ENCODE measurements around the gene HMX3.

HMX3 gene

DNA sequence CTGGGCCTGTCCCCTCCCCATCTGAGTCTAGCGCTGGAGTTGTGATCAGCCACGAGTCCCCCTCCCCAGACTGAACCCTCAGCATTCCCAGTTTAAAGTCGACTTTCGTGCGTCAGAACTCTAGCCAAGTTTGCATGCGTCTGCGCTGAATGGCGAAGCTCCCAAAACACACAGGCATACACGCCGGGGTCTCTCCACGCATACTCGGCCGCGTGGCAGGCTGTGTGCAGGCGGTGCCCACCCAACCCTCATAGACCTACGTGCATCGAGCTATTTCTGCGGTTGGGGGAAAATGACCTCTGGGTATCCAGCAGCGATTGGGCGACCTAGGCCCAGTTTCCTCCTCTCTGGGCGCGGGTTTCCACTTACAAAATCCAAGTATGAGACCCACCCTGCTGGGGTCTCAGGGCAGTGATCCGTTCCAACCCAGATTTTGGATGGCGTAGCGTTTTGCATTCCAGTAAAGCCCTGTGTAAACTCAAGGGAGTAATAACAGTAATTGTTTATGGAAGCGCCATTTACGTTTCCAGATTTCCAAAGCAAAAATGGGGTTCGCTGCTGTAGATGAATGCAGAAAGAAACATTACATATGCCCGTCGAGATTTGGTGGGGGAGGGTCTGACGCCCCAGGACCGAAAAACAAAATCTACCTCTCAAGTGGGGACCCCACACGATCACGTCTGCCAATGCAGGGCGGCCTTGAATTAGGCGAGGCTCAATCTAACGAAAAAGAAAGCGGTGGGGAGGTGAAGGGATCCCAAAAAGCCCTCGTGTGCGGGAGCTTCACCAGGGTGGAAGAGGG is 2.0 kb upstream of the HMX3 start:
- in situ Hi-C loops (cut with MboI; ENCODE audit: low pct_unique_long_range_greater_than_20kb, low sequenced_read_pairs, unreplicated experiment), result loop anchor here (5.0 kb wide), 1 partner anchor 414 kb away; no protein-coding TSS in a partner anchor
- TF ChIP-seq, protein P1, sequence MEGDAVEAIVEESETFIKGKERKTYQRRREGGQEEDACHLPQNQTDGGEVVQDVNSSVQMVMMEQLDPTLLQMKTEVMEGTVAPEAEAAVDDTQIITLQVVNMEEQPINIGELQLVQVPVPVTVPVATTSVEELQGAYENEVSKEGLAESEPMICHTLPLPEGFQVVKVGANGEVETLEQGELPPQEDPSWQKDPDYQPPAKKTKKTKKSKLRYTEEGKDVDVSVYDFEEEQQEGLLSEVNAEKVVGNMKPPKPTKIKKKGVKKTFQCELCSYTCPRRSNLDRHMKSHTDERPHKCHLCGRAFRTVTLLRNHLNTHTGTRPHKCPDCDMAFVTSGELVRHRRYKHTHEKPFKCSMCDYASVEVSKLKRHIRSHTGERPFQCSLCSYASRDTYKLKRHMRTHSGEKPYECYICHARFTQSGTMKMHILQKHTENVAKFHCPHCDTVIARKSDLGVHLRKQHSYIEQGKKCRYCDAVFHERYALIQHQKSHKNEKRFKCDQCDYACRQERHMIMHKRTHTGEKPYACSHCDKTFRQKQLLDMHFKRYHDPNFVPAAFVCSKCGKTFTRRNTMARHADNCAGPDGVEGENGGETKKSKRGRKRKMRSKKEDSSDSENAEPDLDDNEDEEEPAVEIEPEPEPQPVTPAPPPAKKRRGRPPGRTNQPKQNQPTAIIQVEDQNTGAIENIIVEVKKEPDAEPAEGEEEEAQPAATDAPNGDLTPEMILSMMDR (IDR thresholded peaks at IDR 0.05; ENCODE audit: extremely low read depth, insufficient read depth, missing control alignments), result no peak
- DNase-seq (ENCODE audit: low spot score), result no peak

DNA sequence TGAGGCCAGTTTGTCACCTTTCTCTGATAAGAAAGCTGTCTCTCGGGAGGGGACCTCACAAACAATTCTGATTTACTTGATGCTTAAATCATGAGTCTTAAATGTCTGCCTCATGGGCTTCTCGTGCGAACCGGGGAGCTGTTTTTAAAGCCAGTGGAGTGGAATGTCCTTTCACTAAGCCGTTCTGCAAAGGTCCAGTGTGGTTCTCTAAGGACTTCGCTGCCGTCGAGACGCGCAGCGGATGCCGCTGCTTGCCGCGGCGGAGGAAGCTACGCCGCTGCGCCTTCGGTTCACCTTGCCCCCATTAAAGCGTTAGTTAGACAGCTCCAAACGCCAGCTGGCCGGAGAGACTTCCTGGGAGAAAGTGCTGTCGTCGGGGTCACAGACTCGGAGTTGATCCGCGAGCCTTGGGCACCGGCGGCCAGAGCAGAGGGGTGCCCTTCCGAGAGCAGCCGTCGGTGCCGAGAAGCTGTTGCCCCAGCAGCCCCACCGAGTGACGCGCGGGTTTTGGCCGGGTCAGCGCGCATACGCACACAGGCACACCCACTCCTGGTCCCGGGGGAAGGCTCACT is 1.3 kb upstream of the HMX3 start:
- TF ChIP-seq, protein P1 (IDR thresholded peaks at IDR 0.05; ENCODE audit: extremely low read depth, insufficient read depth, missing control alignments), result no peak
- peak; percentile 33 for DNase-seq (ENCODE audit: low spot score)
- in situ Hi-C loops (cut with MboI; ENCODE audit: low pct_unique_long_range_greater_than_20kb, low sequenced_read_pairs, unreplicated experiment), result loop anchor here (5.0 kb wide), 1 partner anchor 413 kb away; no protein-coding TSS in a partner anchor

DNA sequence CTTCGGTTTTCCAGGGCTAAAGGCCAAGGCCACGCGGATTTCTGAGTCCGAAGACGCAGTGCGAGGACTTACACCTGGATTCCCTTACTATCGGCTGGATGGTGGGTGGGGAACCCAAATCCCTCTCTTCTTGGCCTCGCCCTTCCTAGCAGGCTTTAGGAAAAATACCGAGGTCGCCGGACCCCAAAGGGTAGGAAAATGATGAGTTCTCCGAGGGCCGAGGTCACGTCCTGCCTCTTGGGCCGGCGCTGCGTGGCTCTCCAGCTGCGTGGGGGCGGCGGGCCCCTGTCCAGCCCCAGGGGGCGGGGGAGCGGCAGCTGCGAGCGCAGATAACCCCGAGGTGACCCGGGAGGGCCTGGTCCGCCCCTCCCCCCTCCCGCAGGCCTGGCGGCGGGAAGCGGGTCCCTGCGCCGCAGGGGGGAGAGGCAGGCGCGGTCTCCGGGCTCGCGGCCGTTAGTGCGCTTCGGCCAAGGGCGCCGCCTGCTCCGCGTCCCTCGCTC is 805 bp upstream of the HMX3 start:
- peak; percentile 55 for DNase-seq (ENCODE audit: low spot score)
- TF ChIP-seq, protein P1 (IDR thresholded peaks at IDR 0.05; ENCODE audit: extremely low read depth, insufficient read depth, missing control alignments), result no peak
- in situ Hi-C loops (cut with MboI; ENCODE audit: low pct_unique_long_range_greater_than_20kb, low sequenced_read_pairs, unreplicated experiment), result loop anchor here (5.0 kb wide), 1 partner anchor 412 kb away; no protein-coding TSS in a partner anchor

DNA sequence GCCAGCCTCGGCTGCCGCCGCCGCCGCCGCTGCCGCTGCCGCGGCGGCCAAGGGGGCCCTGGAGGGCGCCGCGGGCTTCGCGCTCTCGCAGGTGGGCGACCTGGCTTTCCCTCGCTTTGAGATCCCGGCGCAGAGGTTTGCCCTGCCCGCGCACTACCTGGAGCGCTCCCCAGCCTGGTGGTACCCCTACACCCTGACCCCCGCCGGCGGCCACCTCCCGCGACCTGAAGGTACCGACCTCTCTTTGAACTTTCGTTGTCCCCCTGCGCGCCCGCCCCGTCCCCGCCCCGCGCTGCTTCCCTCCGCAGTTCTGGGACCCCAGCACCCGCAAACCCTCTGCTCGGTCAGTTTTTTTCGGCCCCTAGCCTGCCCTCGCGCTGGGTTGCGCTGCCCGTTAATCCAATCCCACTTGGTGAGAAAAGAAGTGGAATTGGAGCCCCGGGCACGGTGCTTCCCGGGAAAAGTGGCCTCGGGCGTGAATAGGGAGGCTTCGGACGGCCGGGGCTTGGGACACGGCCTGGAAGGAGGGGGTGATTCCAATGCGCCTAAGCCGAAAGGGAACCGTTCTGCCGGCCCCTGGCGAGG is 543 bp downstream of the HMX3 start:
- DNase-seq (ENCODE audit: low spot score), result no peak
- TF ChIP-seq, protein P1 (IDR thresholded peaks at IDR 0.05; ENCODE audit: extremely low read depth, insufficient read depth, missing control alignments), result no peak
- in situ Hi-C loops (cut with MboI; ENCODE audit: low pct_unique_long_range_greater_than_20kb, low sequenced_read_pairs, unreplicated experiment), result no loop called here

DNA sequence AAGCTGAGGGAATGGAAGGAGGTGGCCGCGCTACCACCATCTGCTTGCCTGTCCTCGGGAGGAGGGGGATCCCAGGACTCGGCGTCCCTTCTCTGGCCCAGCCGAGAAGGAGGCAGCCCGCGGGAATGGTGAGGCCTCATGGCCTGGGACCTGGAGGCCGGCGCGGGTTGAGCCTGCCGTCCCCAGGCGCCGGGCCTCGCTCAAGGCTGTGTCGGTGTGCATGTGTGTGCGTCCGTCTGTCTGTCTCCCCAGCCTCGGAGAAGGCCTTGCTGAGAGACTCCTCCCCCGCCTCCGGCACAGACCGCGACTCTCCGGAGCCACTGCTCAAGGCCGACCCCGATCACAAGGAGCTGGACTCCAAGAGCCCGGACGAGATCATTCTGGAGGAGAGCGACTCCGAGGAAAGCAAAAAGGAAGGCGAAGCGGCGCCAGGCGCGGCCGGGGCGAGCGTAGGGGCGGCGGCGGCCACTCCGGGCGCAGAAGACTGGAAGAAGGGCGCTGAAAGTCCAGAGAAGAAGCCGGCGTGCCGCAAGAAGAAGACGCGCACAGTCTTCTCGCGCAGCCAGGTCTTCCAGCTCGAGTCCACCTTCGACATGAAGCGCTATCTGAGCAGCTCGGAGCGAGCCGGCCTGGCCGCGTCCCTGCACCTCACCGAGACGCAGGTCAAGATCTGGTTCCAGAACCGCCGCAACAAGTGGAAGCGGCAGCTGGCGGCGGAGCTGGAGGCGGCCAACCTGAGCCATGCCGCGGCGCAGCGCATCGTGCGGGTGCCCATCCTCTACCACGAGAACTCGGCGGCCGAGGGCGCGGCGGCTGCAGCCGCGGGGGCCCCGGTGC is 1.3 kb downstream of the HMX3 start:
- DNase-seq (ENCODE audit: low spot score), result peak; percentile 73
- TF ChIP-seq, protein P1 (IDR thresholded peaks at IDR 0.05; ENCODE audit: extremely low read depth, insufficient read depth, missing control alignments), result no peak
- in situ Hi-C loops (cut with MboI; ENCODE audit: low pct_unique_long_range_greater_than_20kb, low sequenced_read_pairs, unreplicated experiment), result no loop called here

DNA sequence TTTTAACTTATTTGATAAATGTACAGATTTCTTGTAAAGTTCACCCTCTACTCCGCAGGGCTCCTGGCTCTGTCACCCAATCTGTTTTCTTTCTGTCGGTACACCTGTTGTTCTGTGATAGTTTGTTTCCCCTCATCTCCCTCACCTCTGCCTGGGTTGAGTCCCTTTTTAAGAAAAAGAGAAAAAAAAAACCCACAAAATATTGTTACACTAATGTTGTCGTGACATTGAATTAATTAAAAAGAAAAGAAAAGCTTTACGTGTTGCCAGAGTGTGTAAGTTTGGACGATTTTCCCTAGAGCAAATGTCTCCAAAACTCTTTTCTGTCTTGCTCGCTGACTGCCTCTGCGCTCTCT is 3.4 kb downstream of the HMX3 start:
- TF ChIP-seq, protein P1 (IDR thresholded peaks at IDR 0.05; ENCODE audit: extremely low read depth, insufficient read depth, missing control alignments), result no peak
- in situ Hi-C loops (cut with MboI; ENCODE audit: low pct_unique_long_range_greater_than_20kb, low sequenced_read_pairs, unreplicated experiment), result no loop called here
- no peak for DNase-seq (ENCODE audit: low spot score)

All from GM13977 (cell line).